HCT116 (cell line): ENCODE results near the gene EBLN2. TPM values are rescaled to one million over a fixed set of nuclear protein-coding genes. Genes with fewer than 3 reads are reported as not detected.

Experiments
- ATAC-seq: fragments of 200-7000 bp; cut with Tn5 transposase; 2 replicates; pipeline ENCODE4 v1.9.1; 2020; ENCODE audit warnings: mild to moderate bottlenecking, moderate library complexity
- BruUV-seq: library from RNA; stranded (reverse); fragments of 400-500 nt; replicated peaks from 2 replicates; lab custom pipeline; 2021; lab: Mats Ljungman, UMichigan
- CTCF ChIA-PET: fragments of 300-600 bp; sonication (Branson Sonifier 250); formaldehyde crosslinking; loops from one replicate; lab custom pipeline; 2021; ENCODE audit warnings: antibody characterized with exemption; lab: Charles Lee
- POLR2A ChIA-PET: fragments of 300-600, 350-600 bp; sonication (Branson Sonifier 250); formaldehyde crosslinking; loops from one replicate; lab custom pipeline; 2021; ENCODE audit warnings: antibody characterized with exemption; lab: Charles Lee
- RAD21 ChIA-PET, 2 experiments: fragments of 300-600 bp; sonication (Branson Sonifier 250); formaldehyde crosslinking; loops; one replicate each; lab custom pipeline; 2023; ENCODE audit warnings: low total read pairs in 2 of 2; ENCODE audit not compliant: uncharacterized antibody in 2 of 2, unreplicated experiment in 2 of 2, low non-redundant PET in 1 of 2; lab: Charles Lee
- DNase-seq: peaks from one replicate; pipeline ENCODE4 v3.0.0-alpha.2; 2010; ENCODE audit warnings: low read depth, low spot score
- H2AFZ ChIP-seq: fragments of 200-600 bp; shearing (Covaris generic), sonication (generic); 2 replicates; pipeline ENCODE4 v1.6.1; 2017; ENCODE audit warnings: low read depth, mixed run types, mixed read lengths, antibody characterized with exemption, low read length; ENCODE audit not compliant: poor library complexity, severe bottlenecking
- H3K27ac ChIP-seq: 2 replicates; pipeline ENCODE4 v1.5.1; 2012; ENCODE audit warnings: low read depth, low read length
- H3K27me3 ChIP-seq: fragments of 200-600 bp; sonication (generic); 2 replicates; pipeline ENCODE4 v1.6.1; 2016; ENCODE audit warnings: mixed run types, low read length, mixed read lengths; ENCODE audit not compliant: insufficient read depth
- H3K36me3 ChIP-seq, 2 experiments: fragments of 200-500 bp in 1 of 2; fragments of 200-600 bp in 1 of 2; sonication (Bioruptor generic) in 1 of 2; sonication (generic) in 1 of 2; 2 replicates each; pipeline versions ENCODE4 v1.5.1 to v1.6.1; 2014 to 2016; ENCODE audit warnings: low read length in 2 of 2, inconsistent platforms in 1 of 2, mixed read lengths in 1 of 2, mixed run types in 1 of 2; ENCODE audit not compliant: insufficient read depth in 2 of 2, control insufficient read depth in 1 of 2
- H3K4me1 ChIP-seq, 2 experiments: fragments of 200-600 bp in 1 of 2; sonication (generic) in 1 of 2; 2 replicates each; pipeline versions ENCODE4 v1.5.1 to v1.6.1; 2012 to 2017; ENCODE audit warnings: low read length in 2 of 2, inconsistent platforms in 1 of 2, mild to moderate bottlenecking in 1 of 2, mixed read lengths in 1 of 2, mixed run types in 1 of 2, moderate library complexity in 1 of 2; ENCODE audit not compliant: insufficient read depth in 2 of 2, control insufficient read depth in 1 of 2
- H3K4me2 ChIP-seq: fragments of 200-600 bp; sonication (generic); 2 replicates; pipeline ENCODE4 v1.6.1; 2017; ENCODE audit warnings: mixed run types, low read length, mixed read lengths
- H3K4me3 ChIP-seq, 2 experiments: fragments of 200-600 bp in 1 of 2; sonication (generic) in 1 of 2; replicated peaks in 1 of 2; 2 replicates each; pipeline ENCODE4 v1.5.1; 2011 to 2016; ENCODE audit warnings: low read length in 2 of 2, control low read depth in 1 of 2, low read depth in 1 of 2, mild to moderate bottlenecking in 1 of 2, mixed read lengths in 1 of 2, mixed run types in 1 of 2
- H3K79me2 ChIP-seq: fragments of 200-600 bp; sonication (generic); 2 replicates; pipeline ENCODE4 v1.6.1; 2017; ENCODE audit warnings: mild to moderate bottlenecking, mixed run types, low read length, moderate library complexity, mixed read lengths; ENCODE audit not compliant: insufficient read depth
- H3K9ac ChIP-seq: fragments of 200-600 bp; sonication (generic); 2 replicates; pipeline ENCODE4 v1.6.1; 2016; ENCODE audit warnings: low read length, mixed read lengths
- H3K9me2 ChIP-seq: fragments of 200-600 bp; sonication (generic), shearing (Covaris generic); 2 replicates; pipeline ENCODE4 v1.6.1; 2017; ENCODE audit warnings: mixed run types, mild to moderate bottlenecking, moderate library complexity; ENCODE audit not compliant: insufficient read depth
- H3K9me3 ChIP-seq, 2 experiments: fragments of 200-500 bp in 1 of 2; fragments of 200-600 bp in 1 of 2; sonication (Bioruptor generic) in 1 of 2; sonication (generic) in 1 of 2; 2 replicates each; pipeline ENCODE4 v1.6.1; 2014 to 2017; ENCODE audit warnings: low read length in 2 of 2, mixed read lengths in 2 of 2, inconsistent platforms in 1 of 2, low read depth in 1 of 2, mild to moderate bottlenecking in 1 of 2, mixed run types in 1 of 2, moderate library complexity in 1 of 2; ENCODE audit not compliant: control insufficient read depth in 1 of 2, insufficient read depth in 1 of 2
- H4K20me1 ChIP-seq: fragments of 200-600 bp; sonication (generic), shearing (Covaris generic); 2 replicates; pipeline ENCODE4 v1.6.1; 2017; ENCODE audit warnings: mixed run types, mild to moderate bottlenecking, moderate library complexity; ENCODE audit not compliant: insufficient read depth
- CBX3 ChIP-seq: IDR thresholded peaks from 2 replicates; pipeline ENCODE4 v1.6.1; 2012; ENCODE audit warnings: low read depth
- CEBPB ChIP-seq: IDR thresholded peaks from 2 replicates; pipeline ENCODE4 v1.6.1; 2012; ENCODE audit warnings: low read depth
- EGR1 ChIP-seq: IDR thresholded peaks from 2 replicates; pipeline ENCODE4 v1.6.1; 2012; ENCODE audit warnings: low read depth
- EZH2 ChIP-seq: fragments of 200-600 bp; sonication (generic); IDR thresholded peaks from 2 replicates; pipeline ENCODE4 v1.6.1; 2017; ENCODE audit warnings: antibody characterized with exemption, mixed run types
- EZH2phosphoT487 ChIP-seq: fragments of 200-600 bp; IDR thresholded peaks from 2 replicates; pipeline ENCODE4 v1.6.1; 2018; ENCODE audit warnings: antibody characterized with exemption, borderline replicate concordance
- FOSL1 ChIP-seq: IDR thresholded peaks from 2 replicates; pipeline ENCODE4 v1.6.1; 2012; ENCODE audit warnings: low read depth
- JUND ChIP-seq: IDR thresholded peaks from 2 replicates; pipeline ENCODE4 v1.6.1; 2012
- POLR2A ChIP-seq: IDR thresholded peaks from 2 replicates; pipeline ENCODE4 v1.7.0; 2011; ENCODE audit warnings: borderline replicate concordance; ENCODE audit not compliant: insufficient read depth, insufficient read length; ENCODE audit errors: extremely low read depth
- POLR2AphosphoS5 ChIP-seq: IDR thresholded peaks from 2 replicates; pipeline ENCODE4 v1.6.1; 2011; ENCODE audit warnings: mild to moderate bottlenecking, low read depth, low read length, moderate library complexity
- RAD21 ChIP-seq: IDR thresholded peaks from 2 replicates; pipeline ENCODE4 v1.6.1; 2012; ENCODE audit warnings: low read depth, mild to moderate bottlenecking
- SIN3A ChIP-seq: IDR thresholded peaks from 2 replicates; pipeline ENCODE4 v1.6.1; 2012; ENCODE audit warnings: low read depth
- SRF ChIP-seq: IDR thresholded peaks from 2 replicates; pipeline ENCODE4 v1.6.1; 2012; ENCODE audit warnings: low read depth
- YY1 ChIP-seq: IDR thresholded peaks from 2 replicates; pipeline ENCODE4 v1.6.1; 2011; ENCODE audit warnings: low read length, low read depth, moderate library complexity, mild to moderate bottlenecking; ENCODE audit not compliant: insufficient replicate concordance; ENCODE audit errors: extremely low read depth
- ZNF274 ChIP-seq: fragments of 200-500 bp; sonication (Bioruptor generic); IDR thresholded peaks from 2 replicates; pipeline ENCODE4 v1.6.1; 2014; ENCODE audit warnings: mild to moderate bottlenecking, low read depth, low read length, inconsistent platforms
- intact Hi-C: fragments of 100-400 bp; cut with micrococcal nuclease; formaldehyde crosslinking; loops from 2 replicates; pipeline ENCODE4 v1.10.0; 2022
- total RNA-seq: library from RNA; stranded (reverse); gene quantifications from one replicate; pipeline ENCODE4 v1.2.1, GENCODE V29; 2021; ENCODE audit not compliant: unreplicated experiment
- TF ChIP-seq, protein P1 (sequence below), 3 experiments: fragments of 200-600 bp in 1 of 3; sonication (generic) in 1 of 3; IDR thresholded peaks in 2 of 3; conservative IDR thresholded peaks in 1 of 3; 2 replicates each; pipeline ENCODE4 v1.5.1; 2012 to 2017; ENCODE audit warnings: low read depth in 2 of 3, low read length in 2 of 3, antibody characterized with exemption in 1 of 3, borderline replicate concordance in 1 of 3, control low read depth in 1 of 3, mild to moderate bottlenecking in 1 of 3, mixed read lengths in 1 of 3, mixed run types in 1 of 3, moderate library complexity in 1 of 3; ENCODE audit not compliant: insufficient read depth in 1 of 3
- TF ChIP-seq, protein P2 (sequence below): IDR thresholded peaks from 2 replicates; pipeline ENCODE4 v1.6.1; 2012

Gene EBLN2
- total RNA-seq, 1 experiment from 2014 or later: 5.1 TPM

DNA sequence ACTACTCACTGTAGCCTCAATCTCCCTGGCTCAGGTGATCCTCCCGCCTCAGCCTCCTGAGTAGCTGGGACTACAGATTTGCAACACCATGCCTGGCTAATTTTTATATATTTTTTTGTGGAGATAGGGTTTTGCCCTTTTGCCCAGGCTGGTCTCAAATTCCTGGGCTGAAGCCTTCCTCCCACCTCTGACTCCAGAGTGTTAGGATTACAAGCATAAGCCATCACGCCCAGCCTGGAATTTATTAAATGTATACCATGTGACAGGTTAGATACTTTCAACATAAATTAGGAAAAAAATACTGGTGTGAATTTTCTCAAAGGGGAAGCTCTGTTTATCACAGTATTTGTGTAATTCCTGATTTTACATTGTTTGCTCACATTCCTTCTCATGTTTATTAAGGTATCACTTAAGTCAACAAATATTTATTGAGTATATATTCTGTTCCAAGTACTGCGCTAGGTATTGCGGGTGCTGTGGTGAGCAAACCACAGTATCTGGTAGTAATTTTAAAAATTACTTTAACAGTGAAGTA lies 40.1 kb upstream of the EBLN2 start:
- DNase-seq: no peak
- TF ChIP-seq EZH2: no peak
- no peak for TF ChIP-seq CBX3
- no peak for TF ChIP-seq ZNF274
- no peak for TF ChIP-seq YY1
- TF ChIP-seq, protein P1, sequence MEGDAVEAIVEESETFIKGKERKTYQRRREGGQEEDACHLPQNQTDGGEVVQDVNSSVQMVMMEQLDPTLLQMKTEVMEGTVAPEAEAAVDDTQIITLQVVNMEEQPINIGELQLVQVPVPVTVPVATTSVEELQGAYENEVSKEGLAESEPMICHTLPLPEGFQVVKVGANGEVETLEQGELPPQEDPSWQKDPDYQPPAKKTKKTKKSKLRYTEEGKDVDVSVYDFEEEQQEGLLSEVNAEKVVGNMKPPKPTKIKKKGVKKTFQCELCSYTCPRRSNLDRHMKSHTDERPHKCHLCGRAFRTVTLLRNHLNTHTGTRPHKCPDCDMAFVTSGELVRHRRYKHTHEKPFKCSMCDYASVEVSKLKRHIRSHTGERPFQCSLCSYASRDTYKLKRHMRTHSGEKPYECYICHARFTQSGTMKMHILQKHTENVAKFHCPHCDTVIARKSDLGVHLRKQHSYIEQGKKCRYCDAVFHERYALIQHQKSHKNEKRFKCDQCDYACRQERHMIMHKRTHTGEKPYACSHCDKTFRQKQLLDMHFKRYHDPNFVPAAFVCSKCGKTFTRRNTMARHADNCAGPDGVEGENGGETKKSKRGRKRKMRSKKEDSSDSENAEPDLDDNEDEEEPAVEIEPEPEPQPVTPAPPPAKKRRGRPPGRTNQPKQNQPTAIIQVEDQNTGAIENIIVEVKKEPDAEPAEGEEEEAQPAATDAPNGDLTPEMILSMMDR (IDR thresholded peaks at IDR 0.05 in 2 of 3, conservative IDR thresholded peaks at IDR 0.05 in 1 of 3; ENCODE audit: borderline replicate concordance in 1 of 3, insufficient read depth in 1 of 3, low read depth in 2 of 3, low read length in 2 of 3): no peak
- TF ChIP-seq RAD21: no peak
- TF ChIP-seq POLR2AphosphoS5: no peak
- no peak for TF ChIP-seq EGR1
- no peak for TF ChIP-seq POLR2A
- TF ChIP-seq SIN3A: no peak
- TF ChIP-seq, protein P2, sequence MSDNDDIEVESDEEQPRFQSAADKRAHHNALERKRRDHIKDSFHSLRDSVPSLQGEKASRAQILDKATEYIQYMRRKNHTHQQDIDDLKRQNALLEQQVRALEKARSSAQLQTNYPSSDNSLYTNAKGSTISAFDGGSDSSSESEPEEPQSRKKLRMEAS: no peak
- TF ChIP-seq CEBPB: no peak
- no peak for TF ChIP-seq JUND
- TF ChIP-seq SRF: no peak
- TF ChIP-seq EZH2phosphoT487: no peak
- no peak for TF ChIP-seq FOSL1
- RAD21 ChIA-PET: no interaction called here

More for the DNA sequence above, 40.1 kb upstream of the EBLN2 start:
- no peaks in the 10 kb centered on the region for H3K9me3 ChIP-seq
- ChIA-PET POLR2A (no interaction called here), CTCF (no interaction called here)
- ATAC-seq: no peak
- intact Hi-C loops: no loop called here
- no peaks in the 10 kb centered on the region for H3K27me3 ChIP-seq
- H3K36me3 ChIP-seq: no peaks in the 10 kb centered on the region; a peak in 1 of 4 replicates
- no peaks in the 10 kb centered on the region for H3K9me2 ChIP-seq
- peaks cover 29% of the 10 kb centered on the region for H4K20me1 ChIP-seq
- peaks cover 12 to 17% of the 10 kb centered on the region in 2 experiments for H3K4me1 ChIP-seq
- H3K79me2 ChIP-seq: peaks cover 100% of the 10 kb centered on the region
- H3K4me3 ChIP-seq: no peak overlapping the region
- no peak overlapping the region for H3K9ac ChIP-seq
- no TSS peak for BruUV-seq
- H3K4me2 ChIP-seq: no peak overlapping the region
- no peak overlapping the region for H3K27ac ChIP-seq
- no peak overlapping the region for H2AFZ ChIP-seq
